ACC112 (cell line): ENCODE measurements around the gene CHGA.

ENCODE experiments used
- H2AFZ ChIP-seq: fragments of 200-600 bp; sonication (generic); one replicate; pipeline ENCODE4 v1.6.0; 2017; ENCODE audit warnings: antibody characterized with exemption, low read length; ENCODE audit not compliant: unreplicated experiment
- H3K27ac ChIP-seq: fragments of 200-600 bp; sonication (generic); 2 replicates; pipeline ENCODE4 v1.5.1; 2014; ENCODE audit warnings: low read depth, mild to moderate bottlenecking, antibody characterized with exemption, low read length, moderate library complexity
- H3K27me3 ChIP-seq: fragments of 200-600 bp; sonication (generic); 2 replicates; pipeline ENCODE4 v1.6.1; 2014; ENCODE audit warnings: mild to moderate bottlenecking, antibody characterized with exemption, low read length, moderate library complexity, mixed read lengths; ENCODE audit not compliant: insufficient read depth
- H3K36me3 ChIP-seq: fragments of 200-600 bp; sonication (generic); 2 replicates; pipeline ENCODE4 v1.6.1; 2016; ENCODE audit warnings: mild to moderate bottlenecking, antibody characterized with exemption, low read length, moderate library complexity, mixed read lengths; ENCODE audit not compliant: insufficient read depth
- H3K4me1 ChIP-seq: fragments of 200-600 bp; sonication (generic); one replicate; pipeline ENCODE4 v1.6.1; 2016; ENCODE audit warnings: low read length, mixed read lengths; ENCODE audit not compliant: insufficient read depth, unreplicated experiment, control insufficient read depth
- H3K4me3 ChIP-seq: fragments of 200-600 bp; sonication (generic); 2 replicates; pipeline ENCODE4 v1.5.1; 2014; ENCODE audit warnings: mild to moderate bottlenecking, low read depth, low read length
- H3K79me2 ChIP-seq: fragments of 200-600 bp; sonication (generic); one replicate; pipeline ENCODE4 v1.6.0; 2016; ENCODE audit warnings: low read length; ENCODE audit not compliant: control insufficient read depth, unreplicated experiment, insufficient read depth

The CHGA gene

DNA sequence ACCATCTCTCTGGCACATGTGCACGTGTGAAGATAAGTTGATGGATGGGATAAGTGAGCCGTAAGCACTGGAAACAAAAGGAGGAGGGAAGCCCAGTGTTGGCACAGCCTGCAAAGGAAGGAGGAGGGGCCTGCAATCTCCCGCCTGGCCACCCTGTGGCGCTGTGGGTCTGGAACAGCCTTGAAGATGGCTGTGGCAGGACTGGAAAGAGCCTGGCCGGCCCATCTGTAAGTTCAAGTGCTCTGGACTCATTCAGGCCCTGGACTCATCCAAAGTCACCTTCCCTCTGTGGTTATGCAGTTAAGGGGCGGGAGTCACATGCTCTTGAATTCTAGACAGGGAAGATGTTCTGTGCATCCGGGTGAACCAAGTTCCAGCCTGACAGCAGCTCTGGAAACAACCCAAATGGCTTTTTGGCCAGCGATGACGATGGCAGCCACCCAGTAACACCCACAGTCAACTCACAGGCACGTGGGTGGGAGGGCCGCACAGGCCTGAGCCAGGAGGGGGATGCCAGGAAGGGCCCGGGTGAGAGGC is 50.4 kb downstream of the CHGA start:
- H2AFZ ChIP-seq = no peak overlapping the region

DNA sequence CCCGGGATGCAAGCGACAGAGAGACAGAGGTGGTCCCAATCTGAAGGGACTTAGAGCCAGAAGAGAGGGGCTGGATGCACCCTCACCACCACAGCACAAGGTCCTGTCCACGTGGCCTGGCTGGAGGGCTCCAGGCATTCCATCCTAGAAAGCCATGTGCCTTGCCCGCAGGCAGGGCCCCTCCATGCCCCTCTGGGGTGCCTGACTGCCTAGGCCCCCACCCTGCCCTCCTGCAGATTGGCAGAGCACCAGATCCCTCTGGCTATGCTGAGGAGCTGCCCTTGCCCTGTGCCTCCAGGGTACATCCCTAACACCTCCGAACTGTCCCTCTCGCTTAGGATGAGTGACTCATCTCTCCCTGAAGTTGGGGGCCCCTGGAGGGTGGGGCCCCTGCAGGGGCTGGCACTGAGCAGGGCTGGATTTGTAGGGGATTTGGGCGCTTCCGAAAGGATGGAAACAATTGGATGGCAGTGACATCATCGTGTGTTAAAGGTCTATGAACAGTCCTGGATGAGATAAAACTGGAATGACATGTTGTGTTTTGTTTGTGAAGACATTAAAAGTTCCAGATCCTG is 50.9 kb downstream of the CHGA start:
- Histone ChIP-seq H3K27ac (peak overlapping the region; percentile 60; the same call in 1 of the 2 replicates), H2AFZ (no peak overlapping the region), H3K36me3 (peaks cover 11% of the 10 kb centered on the region; the same call in 1 of the 2 replicates)

More for the DNA sequence above, 50.4 kb downstream of the CHGA start:
- Histone ChIP-seq H3K79me2 (no peaks in the 10 kb centered on the region), H3K27ac (peak overlapping the region; percentile 60; the same call in 1 of the 2 replicates), H3K36me3 (peaks cover 11% of the 10 kb centered on the region; the same call in 1 of the 2 replicates), H3K4me3 (no peak overlapping the region; the same call in 1 of the 2 replicates), H3K27me3 (no peaks in the 10 kb centered on the region), H3K4me1 (peaks cover 19% of the 10 kb centered on the region)

DNA sequence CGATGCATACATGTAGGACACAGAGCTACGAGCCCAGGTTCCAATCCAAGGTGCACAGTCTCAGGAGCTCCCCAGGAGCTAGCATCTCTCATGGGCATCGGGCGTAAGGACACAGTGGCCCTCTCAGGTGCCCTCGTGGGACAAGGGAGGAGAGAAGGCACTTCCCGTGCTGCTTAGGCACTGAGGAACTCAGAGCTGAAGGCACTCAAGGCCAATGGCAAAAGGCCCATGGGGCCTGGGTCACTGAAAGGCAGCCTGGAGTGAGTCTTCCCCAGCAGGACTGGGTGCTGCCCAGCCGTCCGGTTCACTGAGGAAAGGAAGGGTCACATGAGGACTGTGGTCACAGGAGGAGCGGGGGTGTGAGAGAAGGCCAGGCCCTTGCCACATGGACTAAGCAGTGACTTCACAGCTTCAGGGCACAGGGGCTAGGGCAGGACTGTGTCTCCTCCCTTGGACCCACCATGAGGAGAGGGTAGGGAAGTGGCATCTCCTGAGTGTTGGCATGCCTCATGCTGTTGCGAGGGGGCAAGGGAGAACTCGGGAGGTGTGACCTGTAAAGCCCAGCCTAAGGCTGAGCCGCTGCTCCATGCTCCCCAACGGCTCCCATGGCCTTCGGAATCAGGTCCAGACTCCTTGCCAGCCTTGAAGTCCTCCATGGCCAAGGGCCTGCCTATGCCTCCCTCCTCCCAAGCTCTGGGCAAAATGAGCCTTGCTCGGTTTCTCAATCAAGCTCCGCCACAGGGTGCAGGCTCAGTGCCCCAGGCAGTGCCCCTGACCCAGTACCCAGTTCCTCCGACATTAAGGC is 51.8 kb downstream of the CHGA start:
- no peak overlapping the region for H3K27ac ChIP-seq
- H3K79me2 ChIP-seq = no peaks in the 10 kb centered on the region
- no peaks in the 10 kb centered on the region for H3K27me3 ChIP-seq
- peaks cover 19% of the 10 kb centered on the region for H3K4me1 ChIP-seq
- no peak overlapping the region for H3K4me3 ChIP-seq
- no peak overlapping the region for H2AFZ ChIP-seq
- peaks cover 11% of the 10 kb centered on the region; the same call in 1 of the 2 replicates for H3K36me3 ChIP-seq

More for the DNA sequence above, 50.9 kb downstream of the CHGA start:
- no peak overlapping the region; the same call in 1 of the 2 replicates for H3K4me3 ChIP-seq
- peaks cover 19% of the 10 kb centered on the region for H3K4me1 ChIP-seq
- H3K27me3 ChIP-seq = no peaks in the 10 kb centered on the region
- H3K79me2 ChIP-seq = no peaks in the 10 kb centered on the region

DNA sequence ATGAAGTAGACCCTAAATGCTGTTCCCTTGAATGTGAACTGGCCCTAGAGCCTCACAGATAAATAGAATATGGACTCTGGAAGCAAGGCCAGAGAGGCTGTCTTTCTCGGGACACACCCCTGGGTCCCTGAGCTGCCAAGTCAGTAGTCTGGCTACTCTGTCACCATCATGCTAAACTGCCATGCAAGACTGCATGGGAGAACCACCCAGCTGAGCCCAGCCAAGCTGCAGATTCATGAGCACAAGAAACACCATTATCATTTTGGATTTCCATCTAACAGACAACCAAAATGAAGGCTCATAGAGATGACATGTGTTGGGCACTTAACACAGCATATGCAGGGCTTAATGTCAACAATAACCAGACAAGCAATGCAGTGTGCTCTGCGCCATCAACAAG is 53.3 kb downstream of the CHGA start:
- peaks cover 19% of the 10 kb centered on the region for H3K4me1 ChIP-seq

DNA sequence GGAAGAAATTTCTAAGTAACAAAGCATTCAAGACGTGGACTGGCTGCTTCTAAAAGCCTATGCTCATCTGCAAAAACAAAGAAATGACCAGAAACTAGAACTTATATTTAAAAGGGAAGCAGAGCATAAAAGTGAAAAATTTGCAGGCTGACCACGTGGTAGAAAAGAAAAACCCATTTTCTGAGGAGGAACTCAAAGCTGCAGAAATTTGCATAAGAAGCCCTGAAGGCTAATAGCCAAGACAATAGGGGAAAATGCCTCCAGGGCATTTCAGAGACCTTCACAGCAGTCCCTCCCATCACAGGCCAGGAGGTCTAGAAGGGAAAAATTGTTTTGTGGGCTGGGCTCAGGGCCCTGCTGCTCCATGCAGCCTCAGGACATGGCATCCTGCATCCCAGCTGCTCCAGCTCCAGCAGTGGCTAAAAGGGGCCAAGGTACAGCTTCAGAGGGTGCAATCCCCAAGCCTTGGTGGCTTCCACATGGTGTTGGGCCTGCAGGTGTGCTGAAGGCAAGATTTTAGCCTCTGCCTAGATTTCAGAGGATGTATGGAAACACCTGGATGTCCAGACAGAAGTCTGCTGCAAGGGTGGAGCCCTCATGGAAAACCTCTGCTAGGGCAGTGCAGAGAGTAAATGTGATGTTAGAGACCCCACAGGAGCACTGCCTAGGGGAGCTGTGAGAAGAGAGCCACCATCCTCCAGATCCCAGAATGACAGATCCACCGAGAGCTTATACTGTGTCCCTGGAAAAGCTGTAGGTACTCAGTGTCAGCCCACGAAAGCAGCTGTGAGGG is 55.5 kb downstream of the CHGA start:
- Histone ChIP-seq H3K4me3 (no peak overlapping the region), H2AFZ (no peak overlapping the region), H3K79me2 (no peaks in the 10 kb centered on the region), H3K36me3 (peaks cover 13% of the 10 kb centered on the region; the same call in 1 of the 2 replicates), H3K27me3 (no peaks in the 10 kb centered on the region), H3K4me1 (peaks cover 10% of the 10 kb centered on the region), H3K27ac (no peak overlapping the region)

More for the DNA sequence above, 53.3 kb downstream of the CHGA start:
- Histone ChIP-seq H3K27me3 (no peaks in the 10 kb centered on the region), H3K4me3 (no peak overlapping the region), H3K79me2 (no peaks in the 10 kb centered on the region), H3K27ac (no peak overlapping the region), H3K36me3 (peaks cover 11% of the 10 kb centered on the region; the same call in 1 of the 2 replicates), H2AFZ (no peak overlapping the region)

DNA sequence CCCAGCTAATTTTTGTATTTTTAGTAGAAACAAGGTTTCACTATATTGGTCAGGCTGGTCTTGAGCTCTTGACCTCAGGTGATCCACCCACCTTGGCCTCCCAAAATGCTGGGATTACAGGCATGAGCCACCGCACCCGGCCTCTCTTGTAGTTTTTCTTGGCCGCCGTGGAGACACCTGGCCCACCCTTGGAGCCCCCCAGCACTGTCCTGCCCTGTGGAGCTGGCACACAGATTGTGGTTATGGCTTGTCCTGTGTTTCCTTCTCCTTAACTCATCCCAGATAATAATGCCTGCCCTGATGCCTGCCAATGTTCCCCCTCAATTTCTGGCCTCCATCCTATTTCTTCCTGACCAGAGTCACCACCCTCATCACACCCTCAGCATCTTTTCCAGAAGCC is 57.9 kb downstream of the CHGA start:
- Histone ChIP-seq H3K27me3 (no peaks in the 10 kb centered on the region), H3K36me3 (peaks cover 13% of the 10 kb centered on the region; the same call in 1 of the 2 replicates), H3K4me1 (peaks cover 5% of the 10 kb centered on the region), H3K79me2 (no peaks in the 10 kb centered on the region), H2AFZ (no peak overlapping the region), H3K4me3 (no peak overlapping the region), H3K27ac (no peak overlapping the region)

DNA sequence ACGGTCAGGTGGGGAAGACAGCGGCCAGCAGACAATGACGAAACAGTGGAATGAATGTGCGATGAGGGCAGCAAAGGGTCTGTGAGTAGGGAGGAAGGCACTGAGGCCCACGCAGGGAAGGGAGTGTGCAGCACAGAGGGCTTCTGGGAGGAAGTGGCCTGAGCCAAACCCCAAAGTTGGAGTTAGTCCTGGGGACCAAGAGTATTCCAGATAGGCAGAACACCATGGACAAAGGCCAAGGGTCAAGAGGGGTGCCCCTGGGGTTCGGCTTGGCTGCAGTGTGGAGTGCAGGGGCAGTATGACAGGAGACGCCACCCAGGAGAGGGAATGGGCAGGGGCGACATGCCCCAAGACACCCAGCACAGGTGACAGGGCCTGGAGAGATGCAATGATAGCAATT is 58.8 kb downstream of the CHGA start:
- Histone ChIP-seq H3K27ac (no peak overlapping the region), H3K36me3 (peaks cover 10% of the 10 kb centered on the region; the same call in 1 of the 2 replicates), H3K27me3 (no peaks in the 10 kb centered on the region), H3K79me2 (no peaks in the 10 kb centered on the region), H2AFZ (no peak overlapping the region), H3K4me1 (peaks cover 14% of the 10 kb centered on the region), H3K4me3 (no peak overlapping the region)

DNA sequence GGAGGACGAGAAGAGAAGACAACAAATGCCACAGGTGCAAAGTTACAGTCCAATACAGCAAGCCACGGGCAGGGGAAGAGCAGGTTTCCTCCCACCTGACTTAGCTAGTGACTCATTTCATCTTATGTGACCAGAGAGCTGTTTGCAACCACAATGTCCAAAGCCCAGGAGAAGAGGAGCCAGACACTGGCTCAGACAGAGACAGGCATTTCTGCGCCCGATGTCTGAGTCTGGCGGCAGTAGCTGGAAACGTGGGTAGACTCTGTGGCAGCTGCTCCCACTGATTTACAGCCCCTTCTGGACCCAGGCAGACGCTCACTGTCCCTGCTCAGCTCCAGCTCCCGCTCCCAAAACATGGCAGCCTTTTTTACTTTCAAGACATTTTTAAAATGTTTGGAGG is 60.0 kb downstream of the CHGA start:
- Histone ChIP-seq H3K79me2 (no peaks in the 10 kb centered on the region), H3K4me3 (no peak overlapping the region), H2AFZ (no peak overlapping the region), H3K36me3 (0 out of 2 replicates have a peak, but pooled peaks cover 2% of the 10 kb centered on the region), H3K27me3 (no peaks in the 10 kb centered on the region), H3K27ac (no peak overlapping the region), H3K4me1 (peaks cover 20% of the 10 kb centered on the region)

DNA sequence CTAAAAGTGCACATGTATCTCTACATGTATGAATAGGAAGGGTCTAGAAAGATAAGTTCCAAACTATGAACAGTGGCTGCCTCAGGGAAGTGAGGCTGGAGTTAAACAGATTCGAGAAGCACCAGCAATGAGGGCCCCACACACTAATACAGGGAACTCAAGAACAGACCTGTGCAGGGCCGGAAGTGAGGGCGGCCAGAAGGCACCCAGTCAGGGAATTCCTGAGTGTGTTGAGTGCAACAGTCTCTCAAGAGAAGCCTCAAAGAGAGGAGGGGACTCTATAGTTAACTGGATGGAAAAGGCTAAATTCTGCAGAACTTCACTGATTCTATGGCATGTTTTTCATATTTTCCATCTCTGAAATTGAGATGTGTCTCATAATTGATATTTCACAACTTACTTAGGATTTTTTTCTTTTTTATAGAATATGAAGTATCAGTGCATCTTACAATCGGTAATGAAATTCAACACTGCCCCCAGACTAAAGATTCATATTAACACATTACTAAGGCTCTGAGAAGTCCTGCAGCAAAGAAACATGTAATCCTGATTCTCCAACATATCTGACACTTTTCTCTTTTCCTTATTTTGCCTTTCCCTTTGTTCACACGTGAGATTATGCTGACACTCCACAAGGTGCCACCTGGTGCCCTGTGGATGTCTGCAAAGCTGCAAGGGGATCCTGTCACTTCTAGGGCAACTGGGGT is 61.3 kb downstream of the CHGA start:
- Histone ChIP-seq H3K4me3 (no peak overlapping the region), H2AFZ (no peak overlapping the region), H3K36me3 (0 out of 2 replicates have a peak, but pooled peaks cover 2% of the 10 kb centered on the region), H3K79me2 (no peaks in the 10 kb centered on the region), H3K27me3 (no peaks in the 10 kb centered on the region), H3K27ac (no peak overlapping the region), H3K4me1 (peaks cover 20% of the 10 kb centered on the region)
